Measurements from ENCODE around the gene MTA2. TPM values are rescaled to one million over a fixed set of nuclear protein-coding genes. Genes with fewer than 3 reads are reported as not detected.
"Not testable (repeated sequence)": the region's sequence is repeated elsewhere in the genome, so short reads cannot be mapped to it uniquely, and the experiment has no call there.

The MTA2 gene
- total RNA-seq: 100 to 1,000 TPM; 231 to 233 TPM

GRCh38 chr11:62601372-62602140 lies at the start of gene MTA2:
MTA2 (minus strand) TSS chr11:62601865; CDS start chr11:62601450, 415 bp downstream.
- POLR2A ChIA-PET: interaction anchor here (0.6 to 4.2 kb wide), 32 partner anchors 9 to 285 kb away, joined by 3 to 83 read pairs (median 6); partner anchors contain the start of genes B3GAT3, BSCL2, C11orf98 and CSKMT
- Mint-ChIP-seq H3K36me3 (peaks cover 52% of the 10 kb centered on the region), H3K4me3 (peak within 1 kb of the TSS; percentile 87), H3K27me3 (no peaks in the 10 kb centered on the region), H3K27ac (peak within 1 kb of the TSS; percentile 88), H3K9me3 (no peaks in the 10 kb centered on the region), H3K4me1 (peaks cover 34% of the 10 kb centered on the region)
- DNase-seq (peak; percentile 99), ATAC-seq (ENCODE audit: low read depth) (peak; percentile 89)

- not testable (repeated sequence) for H3K4me3 Mint-ChIP-seq; ATAC-seq (ENCODE audit: low read depth); H3K27ac Mint-ChIP-seq; H3K36me3 Mint-ChIP-seq; H3K27me3 Mint-ChIP-seq; H3K9me3 Mint-ChIP-seq; DNase-seq
- H3K4me1 Mint-ChIP-seq: peaks cover 23% of the 10 kb centered on the region
- POLR2A ChIA-PET: interaction anchor here (0.9 to 1.2 kb wide), 2 partner anchors 22 to 49 kb away, joined by 5 to 6 read pairs; partner anchors contain the start of genes LBHD1 and MTA2
These were observed 48.6 kb upstream of the MTA2 start for GRCh38 chr11:62650283-62650682.

GRCh38 chr11:62649486-62649885 lies 47.8 kb upstream of the MTA2 start:
- Mint-ChIP-seq H3K4me1 (peaks cover 28% of the 10 kb centered on the region), H3K27ac (no peak overlapping the region), H3K27me3 (no peaks in the 10 kb centered on the region), H3K36me3 (peaks cover 10% of the 10 kb centered on the region), H3K4me3 (no peak overlapping the region), H3K9me3 (no peaks in the 10 kb centered on the region)
- DNase-seq (no peak), ATAC-seq (ENCODE audit: low read depth) (no peak)
- POLR2A ChIA-PET: interaction anchor here (0.6 to 5.5 kb wide), 7 partner anchors 8 to 58 kb away, joined by 3 to 40 read pairs (median 7); partner anchors contain the start of genes B3GAT3, C11orf98, CSKMT and LBHD1

- no peak for DNase-seq
- H3K4me3 Mint-ChIP-seq: no peak overlapping the region
- peaks cover 29% of the 10 kb centered on the region for H3K4me1 Mint-ChIP-seq
- no peaks in the 10 kb centered on the region for H3K27me3 Mint-ChIP-seq
- no peak for ATAC-seq (ENCODE audit: low read depth)
- peaks cover 10% of the 10 kb centered on the region for H3K36me3 Mint-ChIP-seq
- POLR2A ChIA-PET: interaction anchor here (0.6 to 5.5 kb wide), 7 partner anchors 16 to 57 kb away, joined by 3 to 40 read pairs (median 7); partner anchors contain the start of genes B3GAT3, C11orf98, CSKMT and LBHD1
- H3K27ac Mint-ChIP-seq: no peak overlapping the region
- no peaks in the 10 kb centered on the region for H3K9me3 Mint-ChIP-seq
These were observed 47.3 kb upstream of the MTA2 start for GRCh38 chr11:62648967-62649364.

GRCh38 chr11:62648185-62648966 lies 46.7 kb upstream of the MTA2 start:
- H3K9me3 Mint-ChIP-seq: no peaks in the 10 kb centered on the region
- peaks cover 8% of the 10 kb centered on the region for H3K36me3 Mint-ChIP-seq
- no peak overlapping the region for H3K27ac Mint-ChIP-seq
- DNase-seq: no peak
- POLR2A ChIA-PET: interaction anchor here (0.6 to 5.5 kb wide), 10 partner anchors 11 to 193 kb away, joined by 3 to 40 read pairs (median 4); partner anchors contain the start of genes B3GAT3, C11orf98, CSKMT and HNRNPUL2
- H3K4me3 Mint-ChIP-seq: no peak overlapping the region
- no peaks in the 10 kb centered on the region for H3K27me3 Mint-ChIP-seq
- ATAC-seq (ENCODE audit: low read depth): no peak
- H3K4me1 Mint-ChIP-seq: peaks cover 26% of the 10 kb centered on the region

- H3K4me1 Mint-ChIP-seq: peaks cover 25% of the 10 kb centered on the region
- no peaks in the 10 kb centered on the region for H3K9me3 Mint-ChIP-seq
- no peaks in the 10 kb centered on the region for H3K27me3 Mint-ChIP-seq
- H3K4me3 Mint-ChIP-seq: no peak overlapping the region
- H3K27ac Mint-ChIP-seq: no peak overlapping the region
- POLR2A ChIA-PET: interaction anchor here (0.9 to 5.5 kb wide), 8 partner anchors 10 to 194 kb away, joined by 3 to 40 read pairs (median 8); partner anchors contain the start of genes B3GAT3, C11orf98, CSKMT and HNRNPUL2
- DNase-seq (no peak), ATAC-seq (ENCODE audit: low read depth) (no peak)
- H3K36me3 Mint-ChIP-seq: peaks cover 8% of the 10 kb centered on the region
These were observed 45.9 kb upstream of the MTA2 start for GRCh38 chr11:62647609-62648005.

- peaks cover 24% of the 10 kb centered on the region for H3K4me1 Mint-ChIP-seq
- H3K4me3 Mint-ChIP-seq: peak overlapping the region; percentile 99
- H3K27me3 Mint-ChIP-seq: no peaks in the 10 kb centered on the region
- DNase-seq: no peak
- H3K36me3 Mint-ChIP-seq: peaks cover 8% of the 10 kb centered on the region
- no peaks in the 10 kb centered on the region for H3K9me3 Mint-ChIP-seq
- H3K27ac Mint-ChIP-seq: peak overlapping the region; percentile 96
- no peak for ATAC-seq (ENCODE audit: low read depth)
- POLR2A ChIA-PET: interaction anchor here (0.6 to 7.3 kb wide), 17 partner anchors 10 to 194 kb away, joined by 3 to 76 read pairs (median 13); partner anchors contain the start of genes B3GAT3, C11orf98, CSKMT and EEF1G
These were observed 45.4 kb upstream of the MTA2 start for GRCh38 chr11:62646825-62647608.

- ATAC-seq (ENCODE audit: low read depth): peak; percentile 98
- Mint-ChIP-seq H3K4me3 (peak within 1 kb of the TSS; percentile 99), H3K36me3 (peaks cover 8% of the 10 kb centered on the region), H3K27ac (peak within 1 kb of the TSS; percentile 96), H3K27me3 (no peaks in the 10 kb centered on the region), H3K9me3 (no peaks in the 10 kb centered on the region), H3K4me1 (peaks cover 24% of the 10 kb centered on the region)
- peak; percentile 96 for DNase-seq
- POLR2A ChIA-PET: interaction anchor here (0.6 to 7.3 kb wide), 19 partner anchors 9 to 195 kb away, joined by 3 to 76 read pairs (median 7); partner anchors contain the start of genes B3GAT3, C11orf98, CSKMT and EEF1G
These were observed 44.5 kb upstream of the MTA2 start, which contains the start of gene GANAB for GRCh38 chr11:62645946-62646824. GANAB (minus strand) TSS chr11:62646613; CDS start chr11:62646599, 14 bp downstream.

- peaks cover 29% of the 10 kb centered on the region for H3K4me1 Mint-ChIP-seq
- DNase-seq (no peak), ATAC-seq (ENCODE audit: low read depth) (no peak)
- H3K9me3 Mint-ChIP-seq: no peaks in the 10 kb centered on the region
- peaks cover 7% of the 10 kb centered on the region for H3K36me3 Mint-ChIP-seq
- H3K4me3 Mint-ChIP-seq: peak overlapping the region; percentile 99
- POLR2A ChIA-PET: interaction anchor here (0.7 to 7.3 kb wide), 16 partner anchors 8 to 195 kb away, joined by 3 to 76 read pairs (median 10); partner anchors contain the start of genes B3GAT3, C11orf98, CSKMT and EEF1G
- H3K27me3 Mint-ChIP-seq: no peaks in the 10 kb centered on the region
- H3K27ac Mint-ChIP-seq: peak overlapping the region; percentile 96
These were observed 43.9 kb upstream of the MTA2 start for GRCh38 chr11:62645671-62645945.

- Mint-ChIP-seq H3K4me3 (peak overlapping the region; percentile 39), H3K4me1 (peaks cover 38% of the 10 kb centered on the region), H3K27me3 (no peaks in the 10 kb centered on the region), H3K9me3 (no peaks in the 10 kb centered on the region), H3K36me3 (peaks cover 15% of the 10 kb centered on the region), H3K27ac (no peak overlapping the region)
- POLR2A ChIA-PET: interaction anchor here (0.7 to 7.3 kb wide), 6 partner anchors 9 to 109 kb away, joined by 3 to 76 read pairs (median 10); partner anchors contain the start of genes B3GAT3, C11orf98, CSKMT and INTS5
- ATAC-seq (ENCODE audit: low read depth) (no peak), DNase-seq (no peak)
These were observed 42.6 kb upstream of the MTA2 start for GRCh38 chr11:62644220-62644619.

- H3K27me3 Mint-ChIP-seq: no peaks in the 10 kb centered on the region
- H3K27ac Mint-ChIP-seq: no peak overlapping the region
- H3K4me3 Mint-ChIP-seq: no peak overlapping the region
- H3K36me3 Mint-ChIP-seq: peaks cover 54% of the 10 kb centered on the region
- no peaks in the 10 kb centered on the region for H3K9me3 Mint-ChIP-seq
- POLR2A ChIA-PET: interaction anchor here (1.0 to 1.6 kb wide), 3 partner anchors 8 to 13 kb away, joined by 3 to 5 read pairs (median 4); no protein-coding TSS in a partner anchor
- DNase-seq: no peak
- peaks cover 15% of the 10 kb centered on the region for H3K4me1 Mint-ChIP-seq
- ATAC-seq (ENCODE audit: low read depth): no peak
These were observed 30.8 kb upstream of the MTA2 start for GRCh38 chr11:62632492-62632891.
